ENCODE data around the gene TFDP2.

The TFDP2 gene

DNA sequence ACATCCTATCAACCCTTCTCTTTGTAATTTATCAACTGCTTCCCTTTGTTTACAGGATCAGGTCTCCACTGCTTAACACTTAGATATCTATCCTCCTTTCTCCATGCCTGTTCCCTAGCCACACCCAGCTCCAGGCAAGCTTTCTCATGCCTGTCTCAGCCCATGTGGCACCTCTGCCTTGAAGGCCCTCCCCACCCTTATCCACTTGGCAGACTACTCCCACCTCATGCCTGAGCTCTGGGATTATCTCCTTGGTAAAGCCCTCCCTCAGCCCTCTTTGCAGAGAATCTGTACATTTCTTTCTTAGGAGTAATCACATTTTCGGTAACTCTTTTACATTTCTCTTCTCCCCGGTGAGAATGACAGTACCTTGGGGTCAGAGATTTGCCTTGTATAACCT lies 176.9 kb downstream of the TFDP2 start:
- Histone ChIP-seq H3K4me1 (ENCODE audit: control insufficient read depth, insufficient read depth, low read length) (no peaks in the 10 kb centered on the region), H3K27ac (ENCODE audit: insufficient read depth, low read depth, low read length, poor library complexity, severe bottlenecking) (no peak overlapping the region), H3K27me3 (ENCODE audit: control insufficient read depth, insufficient read depth, low read length, poor library complexity, severe bottlenecking) (no peaks in the 10 kb centered on the region), H3K36me3 (ENCODE audit: control insufficient read depth, insufficient read depth, low read length) (peaks cover 21% of the 10 kb centered on the region), H3K4me3 (ENCODE audit: insufficient read depth, low read depth, low read length) (no peak overlapping the region), H3K9me3 (ENCODE audit: control insufficient read depth, low read length) (no peaks in the 10 kb centered on the region)
- WGBS, 2 experiments = 100% methylated on average over 2 of the region's 2 CpGs

- Histone ChIP-seq H3K4me3 (ENCODE audit: insufficient read depth, low read depth, low read length) (no peak overlapping the region), H3K4me1 (ENCODE audit: control insufficient read depth, insufficient read depth, low read length) (no peaks in the 10 kb centered on the region), H3K36me3 (ENCODE audit: control insufficient read depth, insufficient read depth, low read length) (peaks cover 21% of the 10 kb centered on the region), H3K27me3 (ENCODE audit: control insufficient read depth, insufficient read depth, low read length, poor library complexity, severe bottlenecking) (no peaks in the 10 kb centered on the region), H3K9me3 (ENCODE audit: control insufficient read depth, low read length) (no peaks in the 10 kb centered on the region), H3K27ac (ENCODE audit: insufficient read depth, low read depth, low read length, poor library complexity, severe bottlenecking) (no peak overlapping the region)
- 83 to 94% methylated on average over 1 of the region's 1 CpG for WGBS, 2 experiments
Observed at GRCh38 chr3:141971571-141971970, 177.8 kb downstream of the TFDP2 start.

GRCh38 chr3:141969711-141970110 lies 179.6 kb downstream of the TFDP2 start:
- WGBS, 2 experiments = 85 to 90% methylated on average over 6 of the region's 6 CpGs
- H3K4me3 ChIP-seq (ENCODE audit: insufficient read depth, low read depth, low read length) = no peak overlapping the region
- peaks cover 21% of the 10 kb centered on the region for H3K36me3 ChIP-seq (ENCODE audit: control insufficient read depth, insufficient read depth, low read length)
- H3K4me1 ChIP-seq (ENCODE audit: control insufficient read depth, insufficient read depth, low read length) = no peaks in the 10 kb centered on the region
- no peaks in the 10 kb centered on the region for H3K27me3 ChIP-seq (ENCODE audit: control insufficient read depth, insufficient read depth, low read length, poor library complexity, severe bottlenecking)
- no peak overlapping the region for H3K27ac ChIP-seq (ENCODE audit: insufficient read depth, low read depth, low read length, poor library complexity, severe bottlenecking)
- H3K9me3 ChIP-seq (ENCODE audit: control insufficient read depth, low read length) = no peaks in the 10 kb centered on the region

GRCh38 chr3:141965471-141965870 lies 183.9 kb downstream of the TFDP2 start:
- WGBS, 2 experiments = no CpG with 5 or more reads among the region's 1 CpG
- no peaks in the 10 kb centered on the region for H3K27me3 ChIP-seq (ENCODE audit: control insufficient read depth, insufficient read depth, low read length, poor library complexity, severe bottlenecking)
- no peaks in the 10 kb centered on the region for H3K9me3 ChIP-seq (ENCODE audit: control insufficient read depth, low read length)
- H3K4me3 ChIP-seq (ENCODE audit: insufficient read depth, low read depth, low read length) = no peak overlapping the region
- H3K4me1 ChIP-seq (ENCODE audit: control insufficient read depth, insufficient read depth, low read length) = no peaks in the 10 kb centered on the region
- H3K36me3 ChIP-seq (ENCODE audit: control insufficient read depth, insufficient read depth, low read length) = peaks cover 28% of the 10 kb centered on the region
- no peak overlapping the region for H3K27ac ChIP-seq (ENCODE audit: insufficient read depth, low read depth, low read length, poor library complexity, severe bottlenecking)

DNA sequence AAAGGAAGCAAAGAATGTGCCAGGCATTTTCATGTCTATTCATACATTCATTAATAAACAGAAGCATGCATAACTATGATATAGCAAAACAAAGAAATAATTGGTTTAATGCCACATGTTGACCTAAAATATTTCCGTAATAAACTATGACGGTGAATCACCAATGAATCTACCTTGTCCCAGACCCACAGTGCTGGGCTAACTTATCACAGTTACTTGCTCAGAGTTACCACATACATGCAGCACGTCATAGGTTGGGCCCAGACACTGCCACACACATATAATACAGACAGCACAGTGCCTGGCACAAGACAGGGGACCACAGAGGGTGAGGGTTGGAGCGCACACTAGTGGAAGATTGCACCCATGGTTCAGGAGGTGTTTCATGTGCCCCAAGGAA lies 186.0 kb downstream of the TFDP2 start:
- Histone ChIP-seq H3K4me3 (ENCODE audit: insufficient read depth, low read depth, low read length) (no peak overlapping the region), H3K9me3 (ENCODE audit: control insufficient read depth, low read length) (no peaks in the 10 kb centered on the region), H3K36me3 (ENCODE audit: control insufficient read depth, insufficient read depth, low read length) (peaks cover 32% of the 10 kb centered on the region), H3K27me3 (ENCODE audit: control insufficient read depth, insufficient read depth, low read length, poor library complexity, severe bottlenecking) (no peaks in the 10 kb centered on the region), H3K4me1 (ENCODE audit: control insufficient read depth, insufficient read depth, low read length) (no peaks in the 10 kb centered on the region), H3K27ac (ENCODE audit: insufficient read depth, low read depth, low read length, poor library complexity, severe bottlenecking) (no peak overlapping the region)
- 93 to 96% methylated on average over 4 of the region's 4 CpGs for WGBS, 2 experiments

GRCh38 chr3:141960731-141961130 lies 188.6 kb downstream of the TFDP2 start:
- WGBS, 2 experiments = 91 to 92% methylated on average over 3 of the region's 3 CpGs
- no peak overlapping the region for H3K27ac ChIP-seq (ENCODE audit: insufficient read depth, low read depth, low read length, poor library complexity, severe bottlenecking)
- no peak overlapping the region for H3K4me3 ChIP-seq (ENCODE audit: insufficient read depth, low read depth, low read length)
- no peaks in the 10 kb centered on the region for H3K27me3 ChIP-seq (ENCODE audit: control insufficient read depth, insufficient read depth, low read length, poor library complexity, severe bottlenecking)
- no peaks in the 10 kb centered on the region for H3K9me3 ChIP-seq (ENCODE audit: control insufficient read depth, low read length)
- no peaks in the 10 kb centered on the region for H3K4me1 ChIP-seq (ENCODE audit: control insufficient read depth, insufficient read depth, low read length)
- peaks cover 41% of the 10 kb centered on the region for H3K36me3 ChIP-seq (ENCODE audit: control insufficient read depth, insufficient read depth, low read length)

GRCh38 chr3:141959589-141960554 lies 189.5 kb downstream of the TFDP2 start:
- H3K27ac ChIP-seq (ENCODE audit: insufficient read depth, low read depth, low read length, poor library complexity, severe bottlenecking) = no peak overlapping the region
- peaks cover 6% of the 10 kb centered on the region for H3K4me1 ChIP-seq (ENCODE audit: control insufficient read depth, insufficient read depth, low read length)
- 96% methylated on average over 8 of the region's 8 CpGs for WGBS, 2 experiments
- H3K4me3 ChIP-seq (ENCODE audit: insufficient read depth, low read depth, low read length) = no peak overlapping the region
- H3K27me3 ChIP-seq (ENCODE audit: control insufficient read depth, insufficient read depth, low read length, poor library complexity, severe bottlenecking) = no peaks in the 10 kb centered on the region
- H3K9me3 ChIP-seq (ENCODE audit: control insufficient read depth, low read length) = no peaks in the 10 kb centered on the region
- peaks cover 41% of the 10 kb centered on the region for H3K36me3 ChIP-seq (ENCODE audit: control insufficient read depth, insufficient read depth, low read length)

DNA sequence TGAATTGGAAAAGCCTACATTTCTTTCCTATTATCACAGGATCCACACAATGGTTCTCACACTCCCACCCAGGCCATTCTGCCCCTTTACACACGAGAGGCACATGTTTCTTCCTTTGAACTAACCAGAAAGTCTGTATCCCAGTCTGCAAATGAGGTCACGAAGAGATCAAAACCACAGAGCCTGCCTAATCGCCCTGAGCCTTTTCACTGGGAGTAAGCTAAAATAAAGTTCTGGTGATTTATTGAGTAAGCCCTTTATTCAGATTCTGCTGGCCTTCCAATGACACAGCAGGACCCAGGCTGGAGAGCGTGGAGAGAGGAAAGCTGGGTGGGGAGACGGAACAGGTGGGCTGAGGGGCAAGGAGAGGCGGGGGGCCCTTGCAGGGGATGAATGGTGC lies 194.2 kb downstream of the TFDP2 start:
- no peaks in the 10 kb centered on the region for H3K9me3 ChIP-seq (ENCODE audit: control insufficient read depth, low read length)
- peaks cover 17% of the 10 kb centered on the region for H3K4me1 ChIP-seq (ENCODE audit: control insufficient read depth, insufficient read depth, low read length)
- WGBS, 2 experiments = 46 to 58% methylated on average over 6 of the region's 6 CpGs
- H3K36me3 ChIP-seq (ENCODE audit: control insufficient read depth, insufficient read depth, low read length) = peaks cover 46% of the 10 kb centered on the region
- H3K27ac ChIP-seq (ENCODE audit: insufficient read depth, low read depth, low read length, poor library complexity, severe bottlenecking) = peak overlapping the region; percentile 54
- H3K4me3 ChIP-seq (ENCODE audit: insufficient read depth, low read depth, low read length) = no peak overlapping the region
- H3K27me3 ChIP-seq (ENCODE audit: control insufficient read depth, insufficient read depth, low read length, poor library complexity, severe bottlenecking) = no peaks in the 10 kb centered on the region

DNA sequence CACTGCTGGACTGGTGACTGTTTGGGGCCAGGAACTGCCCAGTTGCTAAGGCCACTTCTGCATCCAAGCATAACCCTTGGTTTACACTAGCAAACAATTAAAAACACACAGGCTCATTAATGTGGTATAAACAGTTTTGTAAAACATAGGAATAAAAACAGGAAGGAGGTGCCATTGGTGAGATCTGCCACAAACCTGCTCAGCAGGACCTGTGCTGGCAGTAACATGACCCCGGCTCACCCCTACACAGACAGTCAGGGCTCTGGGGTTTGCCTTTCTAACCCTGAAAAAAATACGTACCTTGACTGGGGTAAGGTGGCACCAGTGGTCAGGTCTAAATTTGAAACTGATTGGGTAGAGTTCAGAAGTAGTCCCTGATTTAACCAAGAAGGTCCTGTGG lies 196.7 kb downstream of the TFDP2 start:
- Histone ChIP-seq H3K4me1 (ENCODE audit: control insufficient read depth, insufficient read depth, low read length) (peaks cover 17% of the 10 kb centered on the region), H3K9me3 (ENCODE audit: control insufficient read depth, low read length) (no peaks in the 10 kb centered on the region), H3K27ac (ENCODE audit: insufficient read depth, low read depth, low read length, poor library complexity, severe bottlenecking) (no peak overlapping the region), H3K36me3 (ENCODE audit: control insufficient read depth, insufficient read depth, low read length) (peaks cover 30% of the 10 kb centered on the region), H3K27me3 (ENCODE audit: control insufficient read depth, insufficient read depth, low read length, poor library complexity, severe bottlenecking) (no peaks in the 10 kb centered on the region), H3K4me3 (ENCODE audit: insufficient read depth, low read depth, low read length) (no peak overlapping the region)
- WGBS, 2 experiments = 92 to 96% methylated on average over 2 of the region's 2 CpGs

DNA sequence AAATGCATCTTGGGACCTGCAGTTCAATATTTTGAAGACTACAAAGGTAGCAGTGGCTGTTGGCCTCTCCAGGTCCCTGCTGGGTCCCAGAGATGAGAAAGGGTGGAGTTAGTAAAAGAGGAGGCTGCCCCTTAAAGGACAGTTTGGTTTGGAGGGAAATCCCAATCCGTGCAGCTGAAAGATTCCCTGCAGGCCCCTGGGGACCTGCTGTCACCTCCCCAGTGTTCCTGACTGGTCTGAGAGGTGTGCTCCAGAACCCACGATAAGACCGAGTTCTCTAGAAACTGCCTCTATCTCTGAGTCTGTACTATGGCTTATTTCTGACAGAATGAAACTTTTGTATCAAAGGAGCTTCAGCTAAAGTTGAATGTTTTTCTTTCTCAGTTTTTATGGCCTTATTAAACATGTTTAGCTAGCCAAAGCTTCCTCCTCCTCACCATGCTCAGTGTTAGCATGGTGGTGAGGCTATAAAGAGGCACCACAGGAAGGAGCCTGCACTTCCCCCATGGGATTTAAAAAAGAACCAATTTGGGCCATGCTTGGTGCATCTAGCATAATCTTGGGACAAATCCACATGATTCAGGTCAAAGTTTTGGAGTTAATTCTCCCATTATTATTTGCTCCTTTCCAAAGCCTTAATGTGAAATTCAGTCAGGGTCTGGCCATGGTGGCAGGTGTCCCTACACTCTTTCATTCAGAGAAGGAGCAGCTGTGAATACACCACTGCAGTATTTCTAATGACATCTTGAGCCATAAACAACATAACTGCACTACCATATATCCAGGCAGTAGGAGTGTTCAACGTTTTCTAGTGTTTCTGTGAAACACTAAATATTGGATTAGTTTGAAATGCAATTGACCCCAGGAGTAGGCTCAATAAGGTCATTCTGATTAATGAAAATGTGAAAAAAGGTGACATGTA lies 198.5 kb downstream of the TFDP2 start:
- no peaks in the 10 kb centered on the region for H3K27me3 ChIP-seq (ENCODE audit: control insufficient read depth, insufficient read depth, low read length, poor library complexity, severe bottlenecking)
- H3K9me3 ChIP-seq (ENCODE audit: control insufficient read depth, low read length) = no peaks in the 10 kb centered on the region
- no peak overlapping the region for H3K27ac ChIP-seq (ENCODE audit: insufficient read depth, low read depth, low read length, poor library complexity, severe bottlenecking)
- H3K4me3 ChIP-seq (ENCODE audit: insufficient read depth, low read depth, low read length) = no peak overlapping the region
- H3K4me1 ChIP-seq (ENCODE audit: control insufficient read depth, insufficient read depth, low read length) = peaks cover 17% of the 10 kb centered on the region
- peaks cover 20% of the 10 kb centered on the region for H3K36me3 ChIP-seq (ENCODE audit: control insufficient read depth, insufficient read depth, low read length)
- 93% methylated on average over 4 of the region's 4 CpGs for WGBS, 2 experiments

All from ectodermal cell (in vitro differentiated cells).